Upper lobe of right lung (tissue), 1 donor: ENCODE data around the gene PPP4R1. TPM values are rescaled to one million over a fixed set of nuclear protein-coding genes. Genes with fewer than 3 reads are reported as not detected.

Experiments used
- ATAC-seq: fragments of 200-7000 bp; cut with Tn5 transposase; one replicate; pipeline ENCODE4 v1.9.1; 2020; ENCODE audit warnings: mild to moderate bottlenecking, moderate library complexity
- DNase-seq: peaks from one replicate; pipeline ENCODE4 v3.0.0-alpha.2; 2020
- H3K27ac ChIP-seq: fragments of 200-600 bp; one replicate; pipeline ENCODE4 v1.8.0; 2022
- H3K27me3 ChIP-seq: fragments of 200-600 bp; one replicate; pipeline ENCODE4 v1.8.0; 2022; ENCODE audit warnings: mild to moderate bottlenecking
- H3K36me3 ChIP-seq: fragments of 200-600 bp; one replicate; pipeline ENCODE4 v1.8.0; 2022
- H3K4me1 ChIP-seq: fragments of 200-600 bp; one replicate; pipeline ENCODE4 v1.8.0; 2022
- H3K4me3 ChIP-seq: fragments of 200-600 bp; one replicate; pipeline ENCODE4 v1.8.0; 2022; ENCODE audit warnings: mild to moderate bottlenecking
- H3K9me3 ChIP-seq: fragments of 200-600 bp; one replicate; pipeline ENCODE4 v1.8.0; 2022
- intact Hi-C: fragments of 100-400 bp; cut with DNase I; formaldehyde crosslinking; loops from one replicate; pipeline ENCODE4 v1.11.0; 2022
- total RNA-seq: library from RNA; stranded (reverse); fragmentation: NEBNext Ultra II Directional; extraction: Animal tissue kit (Norgen Biotek cat#: 25700); gene quantifications from one replicate; pipeline ENCODE4 v1.2.1, GENCODE V29; 2021
- TF ChIP-seq, protein P1 (sequence below): fragments of 200-600 bp; IDR thresholded peaks from one replicate; pipeline ENCODE4 v1.8.0; 2022; ENCODE audit warnings: antibody characterized with exemption
- donor health status: DM: no; HTN: yes; CAD: no; lungs with severe emphysema.

PPP4R1 gene
- total RNA-seq, 1 donor from 2014 or later = 141 TPM

DNA sequence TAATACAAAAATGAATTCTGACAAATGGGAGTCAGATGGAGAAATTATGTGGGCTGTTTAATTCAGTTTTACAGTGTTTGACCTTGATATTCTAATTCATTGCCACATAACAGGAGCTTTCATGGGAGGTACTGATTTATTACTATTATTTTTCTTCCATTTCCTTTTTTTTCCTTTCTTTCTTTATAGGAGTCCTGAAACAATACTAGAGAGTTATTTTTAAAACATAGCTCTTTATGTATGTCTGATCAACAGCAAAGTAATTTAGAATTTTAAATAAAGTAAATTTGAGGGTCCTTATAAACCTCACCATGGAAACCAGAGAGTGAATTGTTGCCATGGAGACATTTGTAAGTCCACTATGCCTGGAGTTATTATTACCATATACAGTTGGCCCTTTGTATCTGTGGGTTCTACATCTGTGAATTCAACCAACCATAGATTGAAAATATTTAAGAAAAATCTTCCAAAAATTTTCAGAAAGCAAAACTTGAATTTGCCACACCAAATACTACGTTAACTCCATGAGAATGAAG lies 40.9 kb upstream of the PPP4R1 start:
- TF ChIP-seq, protein P1, sequence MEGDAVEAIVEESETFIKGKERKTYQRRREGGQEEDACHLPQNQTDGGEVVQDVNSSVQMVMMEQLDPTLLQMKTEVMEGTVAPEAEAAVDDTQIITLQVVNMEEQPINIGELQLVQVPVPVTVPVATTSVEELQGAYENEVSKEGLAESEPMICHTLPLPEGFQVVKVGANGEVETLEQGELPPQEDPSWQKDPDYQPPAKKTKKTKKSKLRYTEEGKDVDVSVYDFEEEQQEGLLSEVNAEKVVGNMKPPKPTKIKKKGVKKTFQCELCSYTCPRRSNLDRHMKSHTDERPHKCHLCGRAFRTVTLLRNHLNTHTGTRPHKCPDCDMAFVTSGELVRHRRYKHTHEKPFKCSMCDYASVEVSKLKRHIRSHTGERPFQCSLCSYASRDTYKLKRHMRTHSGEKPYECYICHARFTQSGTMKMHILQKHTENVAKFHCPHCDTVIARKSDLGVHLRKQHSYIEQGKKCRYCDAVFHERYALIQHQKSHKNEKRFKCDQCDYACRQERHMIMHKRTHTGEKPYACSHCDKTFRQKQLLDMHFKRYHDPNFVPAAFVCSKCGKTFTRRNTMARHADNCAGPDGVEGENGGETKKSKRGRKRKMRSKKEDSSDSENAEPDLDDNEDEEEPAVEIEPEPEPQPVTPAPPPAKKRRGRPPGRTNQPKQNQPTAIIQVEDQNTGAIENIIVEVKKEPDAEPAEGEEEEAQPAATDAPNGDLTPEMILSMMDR = no peak
- intact Hi-C loops = no loop called here
- no peak overlapping the region for H3K4me3 ChIP-seq
- no peaks in the 10 kb centered on the region for H3K27me3 ChIP-seq
- no peaks in the 10 kb centered on the region for H3K4me1 ChIP-seq
- H3K27ac ChIP-seq = no peak overlapping the region
- no peaks in the 10 kb centered on the region for H3K36me3 ChIP-seq
- no peak for DNase-seq
- no peak for ATAC-seq
- no peaks in the 10 kb centered on the region for H3K9me3 ChIP-seq

DNA sequence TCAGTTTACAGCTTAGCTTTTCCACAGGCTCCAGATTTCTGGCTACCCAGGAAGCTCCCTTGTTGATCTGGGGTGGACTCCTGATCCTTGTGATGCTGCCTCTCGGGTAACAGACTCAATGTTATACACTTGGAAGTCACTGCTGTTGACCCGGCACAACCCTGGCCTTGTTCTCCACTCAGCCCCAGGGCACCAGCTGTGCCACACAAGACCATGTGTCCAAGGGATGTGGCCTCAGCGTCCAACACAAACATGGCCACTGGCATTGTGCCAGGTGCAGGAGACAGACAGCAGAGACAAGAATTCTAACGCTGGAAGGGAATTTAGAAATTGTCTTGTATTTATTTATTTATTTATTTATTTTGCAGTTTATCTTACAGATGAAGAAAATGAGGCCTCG lies 39.0 kb upstream of the PPP4R1 start:
- intact Hi-C loops = no loop called here
- Histone ChIP-seq H3K4me3 (no peak overlapping the region), H3K27me3 (no peaks in the 10 kb centered on the region), H3K36me3 (no peaks in the 10 kb centered on the region), H3K27ac (no peak overlapping the region), H3K9me3 (no peaks in the 10 kb centered on the region), H3K4me1 (no peaks in the 10 kb centered on the region)
- ATAC-seq (no peak), DNase-seq (no peak)
- TF ChIP-seq, protein P1 = no peak

DNA sequence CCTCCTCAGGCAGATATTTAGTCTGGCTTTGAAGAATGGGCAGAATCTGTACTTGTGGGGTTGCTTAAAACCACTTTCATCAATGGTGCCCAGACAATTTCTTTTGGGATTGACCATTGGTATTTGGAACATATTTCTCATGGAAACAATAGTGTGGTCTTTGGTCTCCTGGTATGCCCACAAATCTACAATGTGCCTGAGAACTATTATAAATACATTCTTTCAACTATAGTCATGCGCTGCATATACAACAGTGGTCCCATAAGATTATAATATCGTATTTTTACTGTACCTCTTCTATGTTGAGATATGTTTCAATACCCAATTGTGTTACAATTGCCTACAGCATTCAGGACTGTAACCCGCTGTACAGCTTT lies 34.8 kb upstream of the PPP4R1 start:
- Histone ChIP-seq H3K4me1 (peaks cover 6% of the 10 kb centered on the region), H3K36me3 (no peaks in the 10 kb centered on the region), H3K4me3 (no peak overlapping the region), H3K27me3 (no peaks in the 10 kb centered on the region), H3K9me3 (no peaks in the 10 kb centered on the region), H3K27ac (no peak overlapping the region)
- intact Hi-C loops = no loop called here
- ATAC-seq (no peak), DNase-seq (no peak)
- TF ChIP-seq, protein P1 = no peak

DNA sequence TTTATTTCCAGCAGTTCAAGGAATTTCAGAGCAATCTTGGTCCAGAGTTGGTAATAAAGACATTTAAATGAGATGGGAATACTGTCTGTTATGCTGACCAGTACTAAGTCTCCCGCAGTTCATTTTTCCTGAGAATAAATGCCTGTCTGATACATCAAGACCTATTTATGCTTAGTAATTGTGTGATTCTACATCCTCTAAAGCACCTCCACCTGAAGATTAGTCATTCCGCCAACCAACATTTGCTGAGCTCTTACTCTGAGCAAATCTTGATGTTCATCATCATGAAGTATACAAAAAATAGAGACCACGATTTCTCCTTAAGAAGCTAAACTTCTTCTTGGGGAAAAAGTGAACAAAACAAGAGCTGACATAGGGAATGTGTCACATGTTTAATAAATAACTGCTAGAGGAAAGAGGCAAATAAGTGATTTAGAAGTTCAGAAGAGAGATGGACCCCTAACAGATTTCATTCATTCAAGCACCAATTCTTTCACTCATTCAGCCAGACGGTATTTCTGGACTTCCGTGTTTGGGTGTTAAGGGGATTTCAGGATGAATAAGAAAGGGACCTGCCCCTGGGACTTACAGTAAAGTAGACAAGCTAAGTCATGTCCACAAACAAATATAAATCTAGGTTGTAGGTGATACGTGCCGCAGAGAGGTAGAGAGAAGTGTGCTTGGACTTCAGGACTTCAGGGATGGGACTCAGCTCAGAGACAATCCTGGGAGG lies 34.2 kb upstream of the PPP4R1 start:
- H3K9me3 ChIP-seq = no peaks in the 10 kb centered on the region
- H3K4me3 ChIP-seq = no peak overlapping the region
- intact Hi-C loops = no loop called here
- H3K27me3 ChIP-seq = no peaks in the 10 kb centered on the region
- no peak for ATAC-seq
- TF ChIP-seq, protein P1 = no peak
- H3K27ac ChIP-seq = no peak overlapping the region
- no peak for DNase-seq
- H3K36me3 ChIP-seq = no peaks in the 10 kb centered on the region
- peaks cover 6% of the 10 kb centered on the region for H3K4me1 ChIP-seq

DNA sequence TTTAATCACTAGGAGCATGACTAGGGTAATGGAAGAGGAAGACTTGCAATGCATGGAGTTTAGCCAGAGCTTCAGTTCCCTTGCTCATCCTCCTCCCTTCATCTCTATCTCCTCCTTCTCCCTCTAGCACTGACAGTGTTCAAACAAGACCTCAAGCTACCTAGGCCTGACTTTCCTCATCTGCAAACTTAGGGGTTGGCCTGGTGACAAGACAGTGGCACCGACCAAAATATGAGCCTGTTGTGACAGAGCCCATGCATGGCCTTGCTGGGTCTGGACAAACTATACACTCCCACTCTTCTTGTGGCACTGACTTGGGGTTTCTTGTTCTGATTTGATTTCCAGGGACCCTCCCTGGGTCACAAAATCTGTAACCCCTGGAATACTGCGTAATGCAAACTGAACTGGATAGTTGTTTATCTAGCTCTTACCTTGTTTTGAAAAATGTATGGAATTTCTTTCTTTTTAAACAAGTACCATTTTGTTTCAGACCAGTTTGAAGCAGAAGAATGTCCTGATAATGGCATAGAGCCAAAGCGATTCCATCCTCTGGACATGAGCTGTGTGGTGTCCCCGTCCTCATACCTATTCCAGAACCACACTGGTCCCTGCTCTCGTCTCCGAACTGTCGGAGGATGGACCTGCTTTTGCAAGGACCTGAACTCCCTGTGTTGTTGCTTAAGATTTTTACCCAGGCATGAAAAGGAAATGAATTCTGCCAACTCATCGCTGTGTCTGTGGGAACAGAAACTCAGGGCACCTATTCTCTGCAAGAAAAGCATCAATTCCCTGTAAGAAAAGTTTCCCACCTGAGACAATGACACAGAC lies 33.4 kb upstream of the PPP4R1 start:
- DNase-seq = no peak
- intact Hi-C loops = no loop called here
- Histone ChIP-seq H3K27me3 (no peaks in the 10 kb centered on the region), H3K4me1 (peaks cover 10% of the 10 kb centered on the region), H3K9me3 (no peaks in the 10 kb centered on the region), H3K27ac (no peak overlapping the region), H3K36me3 (no peaks in the 10 kb centered on the region), H3K4me3 (no peak overlapping the region)
- ATAC-seq = peak; percentile 46
- TF ChIP-seq, protein P1 = no peak
